ENCODE data around the gene ZNF467.

The ZNF467 gene

GRCh38 chr7:149794661-149795060, 21.3 kb upstream of the ZNF467 start:
- ChIA-PET POLR2A (ENCODE audit: low non-redundant PET) (no interaction called here), CTCF (no interaction called here)
- no peak overlapping the region for H3K27ac ChIP-seq
- DNase-seq (ENCODE audit: low spot score): no peak
- no peak for TF ChIP-seq CTCF (conservative IDR thresholded peaks at IDR 0.05; ENCODE audit: low read depth)

GRCh38 chr7:149793261-149793660, 19.9 kb upstream of the ZNF467 start:
- H3K27ac ChIP-seq: no peak overlapping the region
- ChIA-PET CTCF (no interaction called here), POLR2A (ENCODE audit: low non-redundant PET) (no interaction called here)
- DNase-seq (ENCODE audit: low spot score): no peak
- no peak for TF ChIP-seq CTCF (conservative IDR thresholded peaks at IDR 0.05; ENCODE audit: low read depth)

GRCh38 chr7:149792220-149792595, 18.8 kb upstream of the ZNF467 start:
- no peak for TF ChIP-seq CTCF (conservative IDR thresholded peaks at IDR 0.05; ENCODE audit: low read depth)
- ChIA-PET POLR2A (ENCODE audit: low non-redundant PET) (no interaction called here), CTCF (no interaction called here)
- no peak overlapping the region for H3K27ac ChIP-seq
- DNase-seq (ENCODE audit: low spot score): no peak

GRCh38 chr7:149791411-149792219, 18.2 kb upstream of the ZNF467 start:
- no peak for DNase-seq (ENCODE audit: low spot score)
- ChIA-PET CTCF (no interaction called here), POLR2A (ENCODE audit: low non-redundant PET) (no interaction called here)
- H3K27ac ChIP-seq: no peak overlapping the region
- no peak for TF ChIP-seq CTCF (conservative IDR thresholded peaks at IDR 0.05; ENCODE audit: low read depth)

GRCh38 chr7:149790754-149791360, 17.5 kb upstream of the ZNF467 start:
- ChIA-PET POLR2A (ENCODE audit: low non-redundant PET) (no interaction called here), CTCF (interaction anchor here (0.5 kb wide), 1 partner anchor 21 kb away, joined by 3 read pairs; no protein-coding TSS in a partner anchor)
- H3K27ac ChIP-seq: no peak overlapping the region
- no peak for TF ChIP-seq CTCF (conservative IDR thresholded peaks at IDR 0.05; ENCODE audit: low read depth)
- no peak for DNase-seq (ENCODE audit: low spot score)

- no peak for DNase-seq (ENCODE audit: low spot score)
- CTCF ChIA-PET: interaction anchor here (0.5 kb wide), 1 partner anchor 21 kb away, joined by 3 read pairs; no protein-coding TSS in a partner anchor
- POLR2A ChIA-PET (ENCODE audit: low non-redundant PET): no interaction called here
- no peak overlapping the region for H3K27ac ChIP-seq
- peak; percentile 38 for TF ChIP-seq CTCF (conservative IDR thresholded peaks at IDR 0.05; ENCODE audit: low read depth)
These were observed 16.8 kb upstream of the ZNF467 start for GRCh38 chr7:149790146-149790548.
